GM23338 (cell line): Measurements from ENCODE around the gene BNC1.

Source experiments
- CREB1 ChIP-seq: fragments of 250-450 bp; sonication (Bioruptor Pico); IDR thresholded peaks from 2 replicates; pipeline ENCODE4 v1.5.0; 2020; ENCODE audit warnings: low read depth, mild to moderate bottlenecking, moderate library complexity
- EZH2 ChIP-seq: fragments of 200-600 bp; sonication (generic); IDR thresholded peaks from one replicate; pipeline ENCODE4 v1.8.0; 2017; ENCODE audit warnings: antibody characterized with exemption, mild to moderate bottlenecking, low read depth; ENCODE audit not compliant: unreplicated experiment
- POLR2AphosphoS5 ChIP-seq: IDR thresholded peaks from 2 replicates; pipeline ENCODE4 v1.6.1; 2016; ENCODE audit warnings: antibody characterized with exemption, low read depth
- ZNF114 ChIP-seq: fragments of 250-450 bp; sonication (Bioruptor Pico); IDR thresholded peaks from 2 replicates; pipeline ENCODE4 v1.5.0; 2020; ENCODE audit warnings: mild to moderate bottlenecking, moderate library complexity
- TF ChIP-seq, protein P1 (sequence below), 2 experiments: fragments of 200-600 bp in 1 of 2; sonication (generic) in 1 of 2; conservative IDR thresholded peaks; 2 replicates each; pipeline versions ENCODE4 v1.5.1 to v1.6.1; 2016 to 2017; ENCODE audit warnings: antibody characterized with exemption in 2 of 2, low read depth in 2 of 2, mild to moderate bottlenecking in 2 of 2, moderate library complexity in 1 of 2
- TF ChIP-seq, protein P2 (sequence below): IDR thresholded peaks from one replicate; pipeline ENCODE4 v1.6.1; 2018; ENCODE audit warnings: antibody characterized with exemption; ENCODE audit not compliant: unreplicated experiment

DNA sequence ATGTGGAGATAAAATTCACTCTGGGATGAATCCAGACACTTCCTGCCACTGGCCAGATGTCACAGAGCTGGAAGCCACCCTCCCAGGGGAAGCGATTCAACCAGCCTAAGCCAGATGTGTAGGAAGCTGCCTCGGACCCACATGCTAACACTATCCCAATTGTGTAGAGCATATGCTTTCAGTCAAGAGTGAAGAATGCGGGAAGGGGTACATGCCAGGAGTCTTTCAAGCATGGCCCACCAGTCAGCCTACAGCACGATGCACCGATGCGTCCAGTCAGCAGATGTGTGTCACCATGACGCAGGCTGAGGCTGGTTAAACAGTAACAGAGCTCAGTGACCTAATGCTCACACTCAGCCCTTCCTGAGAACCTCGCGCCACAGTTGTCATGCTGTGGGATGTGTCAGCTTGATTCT, 38.8 kb upstream of the BNC1 start:
- TF ChIP-seq, protein P1, sequence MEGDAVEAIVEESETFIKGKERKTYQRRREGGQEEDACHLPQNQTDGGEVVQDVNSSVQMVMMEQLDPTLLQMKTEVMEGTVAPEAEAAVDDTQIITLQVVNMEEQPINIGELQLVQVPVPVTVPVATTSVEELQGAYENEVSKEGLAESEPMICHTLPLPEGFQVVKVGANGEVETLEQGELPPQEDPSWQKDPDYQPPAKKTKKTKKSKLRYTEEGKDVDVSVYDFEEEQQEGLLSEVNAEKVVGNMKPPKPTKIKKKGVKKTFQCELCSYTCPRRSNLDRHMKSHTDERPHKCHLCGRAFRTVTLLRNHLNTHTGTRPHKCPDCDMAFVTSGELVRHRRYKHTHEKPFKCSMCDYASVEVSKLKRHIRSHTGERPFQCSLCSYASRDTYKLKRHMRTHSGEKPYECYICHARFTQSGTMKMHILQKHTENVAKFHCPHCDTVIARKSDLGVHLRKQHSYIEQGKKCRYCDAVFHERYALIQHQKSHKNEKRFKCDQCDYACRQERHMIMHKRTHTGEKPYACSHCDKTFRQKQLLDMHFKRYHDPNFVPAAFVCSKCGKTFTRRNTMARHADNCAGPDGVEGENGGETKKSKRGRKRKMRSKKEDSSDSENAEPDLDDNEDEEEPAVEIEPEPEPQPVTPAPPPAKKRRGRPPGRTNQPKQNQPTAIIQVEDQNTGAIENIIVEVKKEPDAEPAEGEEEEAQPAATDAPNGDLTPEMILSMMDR (conservative IDR thresholded peaks at IDR 0.05; ENCODE audit: low read depth in 2 of 2): no peak
- TF ChIP-seq, protein P2, sequence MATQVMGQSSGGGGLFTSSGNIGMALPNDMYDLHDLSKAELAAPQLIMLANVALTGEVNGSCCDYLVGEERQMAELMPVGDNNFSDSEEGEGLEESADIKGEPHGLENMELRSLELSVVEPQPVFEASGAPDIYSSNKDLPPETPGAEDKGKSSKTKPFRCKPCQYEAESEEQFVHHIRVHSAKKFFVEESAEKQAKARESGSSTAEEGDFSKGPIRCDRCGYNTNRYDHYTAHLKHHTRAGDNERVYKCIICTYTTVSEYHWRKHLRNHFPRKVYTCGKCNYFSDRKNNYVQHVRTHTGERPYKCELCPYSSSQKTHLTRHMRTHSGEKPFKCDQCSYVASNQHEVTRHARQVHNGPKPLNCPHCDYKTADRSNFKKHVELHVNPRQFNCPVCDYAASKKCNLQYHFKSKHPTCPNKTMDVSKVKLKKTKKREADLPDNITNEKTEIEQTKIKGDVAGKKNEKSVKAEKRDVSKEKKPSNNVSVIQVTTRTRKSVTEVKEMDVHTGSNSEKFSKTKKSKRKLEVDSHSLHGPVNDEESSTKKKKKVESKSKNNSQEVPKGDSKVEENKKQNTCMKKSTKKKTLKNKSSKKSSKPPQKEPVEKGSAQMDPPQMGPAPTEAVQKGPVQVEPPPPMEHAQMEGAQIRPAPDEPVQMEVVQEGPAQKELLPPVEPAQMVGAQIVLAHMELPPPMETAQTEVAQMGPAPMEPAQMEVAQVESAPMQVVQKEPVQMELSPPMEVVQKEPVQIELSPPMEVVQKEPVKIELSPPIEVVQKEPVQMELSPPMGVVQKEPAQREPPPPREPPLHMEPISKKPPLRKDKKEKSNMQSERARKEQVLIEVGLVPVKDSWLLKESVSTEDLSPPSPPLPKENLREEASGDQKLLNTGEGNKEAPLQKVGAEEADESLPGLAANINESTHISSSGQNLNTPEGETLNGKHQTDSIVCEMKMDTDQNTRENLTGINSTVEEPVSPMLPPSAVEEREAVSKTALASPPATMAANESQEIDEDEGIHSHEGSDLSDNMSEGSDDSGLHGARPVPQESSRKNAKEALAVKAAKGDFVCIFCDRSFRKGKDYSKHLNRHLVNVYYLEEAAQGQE: no peak
- no peak for TF ChIP-seq POLR2AphosphoS5
- TF ChIP-seq EZH2: no peak
- TF ChIP-seq ZNF114 (CRISPR knock-in tag): no peak
- no peak for TF ChIP-seq CREB1
